Activated T-helper 1 cell treated with anti-CD3 and anti-CD28 coated beads, Interleukin-2, amount 50 U/mL, for 16 hours (primary cell): ENCODE results near the gene BCAS1.

Source experiments
- DNase-seq, 2 donors: peaks; one replicate each; pipeline ENCODE4 v3.0.0-alpha.2; 2020; ENCODE audit warnings: low read depth in 1 of 2, low spot score in 1 of 2

BCAS1 gene

GRCh38 chr20:54070187-54070987, at the start of gene BCAS1:
Gene BCAS1 (minus strand): TSS chr20:54070594. CDS start chr20:54058718, 11,876 bp downstream.
- no peak for DNase-seq

DNA sequence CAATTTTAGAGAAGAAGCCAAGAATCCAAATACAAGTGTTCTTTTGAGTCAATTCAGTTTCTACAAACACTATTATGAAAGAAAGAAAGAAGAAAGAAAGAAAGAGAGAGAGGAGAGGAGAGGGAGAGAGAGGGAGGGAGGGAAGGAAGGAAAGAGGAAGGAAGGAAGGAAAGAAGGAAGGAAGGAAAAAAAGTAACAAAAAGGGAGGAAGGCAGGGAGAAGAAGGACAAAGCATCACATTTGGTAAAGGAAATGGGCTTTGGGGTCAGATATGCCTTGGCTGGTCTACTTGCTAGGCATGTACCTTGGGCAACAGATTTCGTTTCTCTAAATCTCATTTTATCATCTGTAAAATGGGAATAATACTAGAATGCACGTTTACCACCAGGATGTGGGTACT, 49.4 kb upstream of the BCAS1 start:
- DNase-seq = no peak

- no peak for DNase-seq
These were observed 48.0 kb upstream of the BCAS1 start for GRCh38 chr20:54118220-54119001.

DNA sequence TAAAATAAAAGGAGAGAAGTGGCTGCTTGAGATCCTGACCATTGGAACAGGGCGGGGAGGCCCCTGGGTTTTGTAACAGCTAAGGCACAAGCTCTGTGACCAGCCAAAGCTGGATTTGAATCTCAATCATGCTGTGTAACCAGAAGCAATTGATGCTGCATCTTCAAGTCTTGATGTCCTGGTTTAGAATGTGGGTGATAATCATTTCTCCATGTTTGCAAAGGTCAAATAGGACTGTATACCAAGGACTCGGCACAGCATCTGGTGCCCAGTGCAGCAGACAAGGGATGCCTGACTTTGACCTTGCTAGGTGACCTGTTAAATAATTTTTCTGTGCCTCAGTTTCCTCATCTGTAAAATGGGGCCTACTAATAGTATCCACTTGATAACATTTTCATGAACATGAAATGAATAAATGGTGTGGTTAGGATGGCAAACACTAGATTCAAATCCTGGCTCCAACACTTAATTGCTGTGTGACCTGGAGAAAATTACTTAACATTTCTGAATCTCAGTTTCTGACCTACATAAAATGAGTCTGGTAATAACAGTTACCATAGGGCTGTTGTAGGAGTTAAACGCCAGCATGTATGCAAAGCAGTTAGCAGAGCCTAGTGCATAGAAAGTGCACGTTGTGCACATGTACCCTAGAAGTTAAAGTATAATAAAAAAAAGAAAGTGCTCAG, 46.3 kb upstream of the BCAS1 start:
- no peak for DNase-seq

DNA sequence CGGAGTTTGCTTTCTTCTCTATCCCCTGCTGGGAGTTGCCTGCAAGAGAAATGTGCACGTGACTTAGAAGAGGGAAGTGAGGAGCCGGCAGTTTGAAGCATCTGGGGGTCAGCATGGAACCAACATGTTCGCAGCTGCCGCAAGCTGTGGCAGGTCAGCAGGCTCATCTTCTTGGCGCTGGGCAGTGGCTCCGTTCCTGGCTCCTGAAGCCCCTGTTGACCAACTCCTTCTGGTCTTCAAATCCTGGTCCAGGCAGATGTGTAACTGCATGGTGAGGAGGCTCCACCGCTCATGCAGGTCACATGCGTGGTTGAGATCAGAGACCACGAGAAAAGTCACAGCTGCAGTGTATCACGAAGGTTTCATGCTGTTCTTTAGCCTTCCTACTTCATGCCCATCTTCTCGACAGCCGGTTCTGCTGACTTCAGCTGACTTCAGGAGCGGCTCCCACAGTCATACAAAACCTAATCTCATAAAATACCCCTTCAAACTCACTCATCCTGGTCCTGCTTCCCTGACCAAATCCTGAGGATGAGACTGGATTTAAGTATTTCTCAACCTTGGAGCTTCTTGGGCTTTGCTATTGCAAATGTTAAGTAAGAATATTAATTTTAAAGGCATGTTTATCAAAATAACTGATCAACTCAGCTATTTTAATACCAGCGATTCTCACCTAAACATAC, 44.9 kb upstream of the BCAS1 start:
- DNase-seq = no peak

- DNase-seq = no peak
These were observed 43.7 kb upstream of the BCAS1 start for GRCh38 chr20:54114109-54114508.

DNA sequence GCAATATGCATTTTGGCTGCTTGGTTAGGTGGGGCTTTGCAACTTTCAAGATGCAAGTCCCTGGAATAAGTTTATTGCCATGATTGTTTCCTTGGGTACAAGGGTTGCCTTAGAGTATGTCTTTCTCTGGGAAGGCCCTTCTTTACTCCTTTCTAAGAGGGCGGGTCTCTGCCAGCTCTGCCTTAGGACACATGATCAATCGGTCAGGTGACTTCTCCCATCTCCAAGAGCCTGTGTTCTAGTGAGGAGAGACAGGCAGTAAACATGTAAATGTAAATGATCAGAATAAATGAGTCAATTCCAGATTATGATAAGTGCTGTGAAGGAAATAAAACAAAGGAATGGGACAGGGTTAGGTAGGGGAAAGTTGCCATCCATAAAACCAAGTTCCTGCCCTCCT, 43.2 kb upstream of the BCAS1 start:
- no peak for DNase-seq

DNA sequence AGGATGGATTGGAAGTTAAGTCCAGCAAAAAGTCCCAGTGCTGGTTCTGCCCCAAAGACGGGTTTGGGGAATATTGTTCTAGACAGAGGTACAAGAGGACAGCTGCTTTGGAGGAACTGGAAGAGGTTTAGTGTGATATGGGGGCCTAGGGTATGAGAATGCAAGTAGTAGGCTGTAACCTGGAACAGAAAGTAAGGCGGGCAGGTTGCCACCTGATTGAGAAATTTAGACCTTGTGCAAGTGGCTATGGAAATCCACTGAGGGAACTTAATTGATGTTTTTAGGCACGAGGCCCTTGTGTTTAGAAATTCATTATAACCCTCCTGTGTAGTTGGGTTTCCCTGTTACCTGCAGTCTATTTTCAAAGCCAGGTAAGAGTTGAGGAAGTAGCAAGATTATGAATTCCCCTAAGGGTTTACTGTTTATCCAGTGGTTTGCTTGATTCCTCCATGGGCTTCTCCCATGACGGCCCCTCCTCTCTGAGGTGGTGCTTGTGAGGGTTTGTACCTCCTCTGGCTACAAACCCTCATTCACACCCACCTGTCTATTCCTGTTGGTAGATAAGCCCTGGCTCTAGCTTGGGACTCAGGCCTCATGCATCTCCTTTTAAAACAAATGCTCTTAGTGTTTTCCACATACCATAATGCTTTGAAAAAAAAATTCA, 42.0 kb upstream of the BCAS1 start:
- no peak for DNase-seq

DNA sequence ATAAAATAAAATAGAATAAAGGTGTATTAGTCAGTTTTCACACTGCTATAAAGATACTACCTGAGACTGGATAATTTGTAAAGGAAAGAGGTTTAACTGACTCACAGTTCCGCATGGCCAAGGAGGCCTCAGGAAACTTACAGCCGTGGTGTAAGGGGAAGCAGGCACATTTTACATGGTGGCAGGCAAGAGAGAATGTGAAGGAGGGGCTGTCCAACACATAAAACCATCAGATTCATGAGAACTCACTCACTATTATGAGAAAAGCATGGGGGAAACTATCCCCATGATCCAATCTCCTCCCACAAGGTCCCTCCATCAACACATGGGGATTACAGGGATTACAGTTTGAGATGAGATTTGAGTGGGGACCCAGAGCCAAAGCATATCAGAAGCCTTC, 41.1 kb upstream of the BCAS1 start:
- no peak for DNase-seq

- DNase-seq = no peak
These were observed 40.1 kb upstream of the BCAS1 start for GRCh38 chr20:54110457-54110856.

DNA sequence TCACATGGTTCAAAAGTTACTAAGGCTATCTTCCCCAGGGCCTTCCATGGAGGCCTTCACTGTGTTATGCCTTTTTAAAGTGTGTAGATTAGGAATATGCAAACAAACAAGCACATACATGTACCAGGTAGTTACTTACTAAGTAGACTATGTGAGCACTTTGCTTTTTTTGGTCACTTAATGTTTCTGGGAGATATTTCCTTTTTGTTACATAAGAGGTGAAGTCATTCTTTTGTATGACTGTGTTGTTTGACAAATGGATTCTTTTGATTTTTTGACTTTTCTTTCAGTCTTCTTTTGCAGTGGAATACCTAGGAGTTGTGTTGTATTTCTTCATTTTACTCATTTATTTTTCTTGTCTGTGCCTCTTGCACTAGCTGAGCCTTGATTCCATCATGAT, 39.6 kb upstream of the BCAS1 start:
- DNase-seq = no peak

DNA sequence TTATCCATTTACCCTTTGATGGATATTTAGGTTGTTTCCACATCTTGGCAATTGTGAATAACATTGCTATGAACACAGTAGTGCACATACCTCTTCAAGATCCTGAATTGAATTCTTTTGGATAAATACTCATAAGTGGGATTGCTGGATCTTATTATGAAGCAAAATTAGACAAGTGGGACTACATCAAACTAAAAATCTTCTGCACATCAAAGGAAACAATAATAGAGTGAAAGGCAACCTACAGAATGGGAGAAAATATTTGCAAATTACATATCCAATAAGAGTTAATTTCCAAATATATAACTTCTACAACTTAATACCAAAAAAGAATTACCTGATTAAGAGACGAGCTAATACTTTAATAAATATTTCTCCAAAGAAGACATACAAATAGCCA, 38.4 kb upstream of the BCAS1 start:
- DNase-seq = no peak

- no peak for DNase-seq
These were observed 37.9 kb upstream of the BCAS1 start for GRCh38 chr20:54108326-54108642.

DNA sequence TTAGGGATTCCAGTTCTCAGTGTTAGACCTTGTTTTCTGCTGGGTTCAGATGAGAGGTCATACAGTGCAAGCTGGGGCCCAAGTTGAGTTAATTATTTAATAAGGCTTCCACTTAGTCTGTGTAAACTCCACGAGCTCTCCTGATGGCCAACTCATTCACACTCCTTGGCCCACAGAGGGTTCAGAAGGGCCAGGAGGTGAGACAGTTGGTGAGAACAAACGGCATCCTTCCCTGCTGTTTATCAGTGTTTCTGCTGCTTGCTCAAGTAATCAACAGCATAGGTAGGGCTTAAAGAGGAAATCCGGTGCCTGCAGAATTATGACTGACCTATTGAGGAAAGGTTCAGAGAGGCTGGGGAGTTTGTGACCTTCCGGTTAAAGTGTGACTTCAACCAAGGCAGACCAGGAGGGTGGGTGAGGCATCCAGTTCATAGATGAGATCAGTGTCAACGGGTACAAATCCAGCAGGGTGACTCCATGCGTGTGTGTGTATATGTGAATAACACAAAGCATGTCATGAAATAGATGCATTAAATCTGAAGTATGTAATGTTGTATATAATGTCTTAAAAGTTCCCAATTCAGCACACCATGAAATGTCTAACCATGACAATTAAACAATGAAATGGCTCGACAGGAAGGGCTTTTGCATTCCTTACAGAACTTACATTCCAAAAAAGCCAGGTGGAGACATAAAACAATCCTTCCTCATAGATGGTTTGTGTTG, 37.4 kb upstream of the BCAS1 start:
- DNase-seq = no peak

DNA sequence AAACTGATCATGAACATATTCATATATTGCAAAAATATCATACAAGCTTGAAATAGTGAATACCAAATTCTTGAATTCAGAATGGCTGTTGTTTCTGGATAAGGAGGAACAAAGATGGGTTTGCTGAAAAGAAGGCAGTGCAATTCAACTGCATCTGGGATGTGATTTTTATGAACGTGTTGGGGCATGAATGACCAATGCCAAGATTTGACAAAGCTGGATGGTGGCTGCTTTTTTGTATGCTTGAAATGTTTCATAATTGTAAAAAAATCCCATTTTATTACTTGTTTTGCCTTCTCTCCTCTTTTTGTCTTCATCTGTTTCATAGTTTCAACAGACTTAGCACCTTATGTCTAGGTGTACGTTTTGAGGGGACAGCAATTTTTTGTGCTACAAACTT, 36.8 kb upstream of the BCAS1 start:
- DNase-seq = no peak

DNA sequence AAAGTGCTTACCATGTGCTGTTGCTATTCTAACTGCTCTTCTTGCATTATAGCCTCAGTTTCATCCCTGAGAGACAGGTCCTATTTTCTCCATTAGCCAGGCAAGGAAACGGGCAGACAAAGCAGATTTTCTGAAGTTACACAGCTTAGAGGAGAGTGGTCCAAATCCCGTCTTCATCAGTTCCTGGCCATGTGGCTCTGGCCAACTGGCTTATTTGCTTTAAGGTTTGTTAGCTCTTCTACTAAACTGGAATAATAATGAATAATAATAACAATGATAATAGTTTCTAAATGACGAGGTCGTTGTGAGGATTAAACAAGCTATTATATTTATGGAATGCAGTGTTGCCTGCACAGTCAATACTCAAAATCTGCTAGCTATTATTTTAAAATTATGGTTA, 35.8 kb upstream of the BCAS1 start:
- DNase-seq = no peak

DNA sequence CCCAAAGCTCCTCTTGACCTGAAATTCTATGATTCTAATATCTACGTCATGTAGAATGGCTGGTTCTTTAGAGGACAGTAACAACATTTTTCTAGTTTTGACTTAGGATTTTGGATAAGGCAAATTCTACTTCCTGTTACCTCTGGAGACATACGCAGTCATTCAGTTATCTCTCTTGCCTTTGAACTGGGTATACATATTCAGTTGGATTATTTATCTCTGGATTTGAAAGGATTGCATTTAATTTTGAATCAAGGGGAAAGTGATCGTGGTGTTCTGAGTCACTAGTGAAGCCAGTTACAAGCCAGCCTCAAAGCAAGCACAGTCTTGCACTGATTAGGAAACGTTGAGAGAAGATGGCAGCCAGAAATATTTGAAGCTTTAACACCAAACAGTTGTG, 35.3 kb upstream of the BCAS1 start:
- no peak for DNase-seq

GRCh38 chr20:54104781-54105180, 34.4 kb upstream of the BCAS1 start:
- DNase-seq = no peak

GRCh38 chr20:54103762-54104600, 33.6 kb upstream of the BCAS1 start:
- DNase-seq = no peak
